ENCODE measurements around the gene ZNF655. TPM values are rescaled to one million over a fixed set of nuclear protein-coding genes. Genes with fewer than 3 reads are reported as not detected.
"Not testable (repeated sequence)": the region's sequence is repeated elsewhere in the genome, so short reads cannot be mapped to it uniquely, and the experiment has no call there.

Gene ZNF655
- total RNA-seq, result 100 to 1,000 TPM; 134 to 135 TPM
- total RNA-seq, result 157 to 256 reads per million in 2 donors

GRCh38 chr7:99558306-99559174, at the start of gene ZNF655:
TSS of gene ZNF655 (plus strand) at chr7:99558642. CDS start at chr7:99560560, 1,918 bp downstream.
- DNase-seq (peak; percentile 78 to 84 (median 79)), ATAC-seq (peak; percentile 79)
- peaks cover 27% of the 10 kb centered on the region for H3K4me1 Mint-ChIP-seq
- H3K36me3 Mint-ChIP-seq (ENCODE audit: low read depth), result peaks cover 11% of the 10 kb centered on the region
- no peaks in the 10 kb centered on the region for H3K27me3 Mint-ChIP-seq
- peak within 1 kb of the TSS; percentile 100 for H3K4me3 Mint-ChIP-seq
- peak within 1 kb of the TSS; percentile 100 for H3K27ac Mint-ChIP-seq
- H3K9me3 ChIP-seq (ENCODE audit: control insufficient read depth, low read length, poor library complexity, severe bottlenecking), result no peaks in the 10 kb centered on the region

GRCh38 chr7:99514050-99514449, 44.4 kb upstream of the ZNF655 start:
- ATAC-seq, result no peak
- no peaks in the 10 kb centered on the region for H3K27me3 Mint-ChIP-seq
- H3K27ac Mint-ChIP-seq, result no peak overlapping the region
- no peaks in the 10 kb centered on the region for H3K9me3 ChIP-seq (ENCODE audit: control insufficient read depth, low read length, poor library complexity, severe bottlenecking)
- no peak overlapping the region for H3K4me3 Mint-ChIP-seq
- H3K36me3 Mint-ChIP-seq (ENCODE audit: low read depth), result peaks cover 11% of the 10 kb centered on the region
- H3K4me1 Mint-ChIP-seq, result peaks cover 7% of the 10 kb centered on the region
- no peak for DNase-seq

- H3K9me3 ChIP-seq (ENCODE audit: control insufficient read depth, low read length, poor library complexity, severe bottlenecking), result no peaks in the 10 kb centered on the region
- no peaks in the 10 kb centered on the region for H3K27me3 Mint-ChIP-seq
- H3K4me3 Mint-ChIP-seq, result no peak overlapping the region
- H3K36me3 Mint-ChIP-seq (ENCODE audit: low read depth), result peaks cover 11% of the 10 kb centered on the region
- H3K27ac Mint-ChIP-seq, result no peak overlapping the region
- ATAC-seq (no peak), DNase-seq (no peak)
- H3K4me1 Mint-ChIP-seq, result peaks cover 3% of the 10 kb centered on the region
These were observed 37.0 kb upstream of the ZNF655 start for GRCh38 chr7:99521399-99521798.

- ATAC-seq, result no peak
- H3K4me3 Mint-ChIP-seq, result no peak overlapping the region
These were observed 32.6 kb upstream of the ZNF655 start for GRCh38 chr7:99525713-99526440.

GRCh38 chr7:99531354-99531765, 27.1 kb upstream of the ZNF655 start:
- no peaks in the 10 kb centered on the region for H3K4me1 Mint-ChIP-seq
- no peak overlapping the region for H3K27ac Mint-ChIP-seq
- no peak for ATAC-seq
- no peak for DNase-seq
- H3K27me3 Mint-ChIP-seq, result no peaks in the 10 kb centered on the region
- no peak overlapping the region for H3K4me3 Mint-ChIP-seq
- H3K36me3 Mint-ChIP-seq (ENCODE audit: low read depth), result peaks cover 7% of the 10 kb centered on the region
- peaks cover 14% of the 10 kb centered on the region for H3K9me3 ChIP-seq (ENCODE audit: control insufficient read depth, low read length, poor library complexity, severe bottlenecking)

More at GRCh38 chr7:99525713-99526440, 32.6 kb upstream of the ZNF655 start:
- no peak for DNase-seq
- Mint-ChIP-seq H3K36me3 (ENCODE audit: low read depth) (peaks cover 15% of the 10 kb centered on the region), H3K27ac (no peak overlapping the region), H3K4me1 (peaks cover 3% of the 10 kb centered on the region), H3K27me3 (no peaks in the 10 kb centered on the region)
- H3K9me3 ChIP-seq (ENCODE audit: control insufficient read depth, low read length, poor library complexity, severe bottlenecking), result peaks cover 2% of the 10 kb centered on the region

- H3K4me1 Mint-ChIP-seq, result no peaks in the 10 kb centered on the region
- DNase-seq (no peak), ATAC-seq (no peak)
- peaks cover 3% of the 10 kb centered on the region for H3K36me3 Mint-ChIP-seq (ENCODE audit: low read depth)
- no peak overlapping the region for H3K4me3 Mint-ChIP-seq
- H3K9me3 ChIP-seq (ENCODE audit: control insufficient read depth, low read length, poor library complexity, severe bottlenecking), result peaks cover 14% of the 10 kb centered on the region
- H3K27ac Mint-ChIP-seq, result no peak overlapping the region
- H3K27me3 Mint-ChIP-seq, result no peaks in the 10 kb centered on the region
These were observed 22.8 kb upstream of the ZNF655 start for GRCh38 chr7:99535667-99536066.

GRCh38 chr7:99539213-99539811, 19.1 kb upstream of the ZNF655 start:
- Mint-ChIP-seq H3K27me3 (no peaks in the 10 kb centered on the region), H3K4me1 (no peaks in the 10 kb centered on the region), H3K4me3 (no peak overlapping the region), H3K36me3 (ENCODE audit: low read depth) (no peaks in the 10 kb centered on the region), H3K27ac (no peak overlapping the region)
- DNase-seq, result no peak
- peaks cover 3% of the 10 kb centered on the region for H3K9me3 ChIP-seq (ENCODE audit: control insufficient read depth, low read length, poor library complexity, severe bottlenecking)
- no peak for ATAC-seq

- Mint-ChIP-seq H3K4me1 (no peaks in the 10 kb centered on the region), H3K27me3 (no peaks in the 10 kb centered on the region), H3K27ac (no peak overlapping the region), H3K4me3 (no peak overlapping the region), H3K36me3 (ENCODE audit: low read depth) (no peaks in the 10 kb centered on the region)
- H3K9me3 ChIP-seq (ENCODE audit: control insufficient read depth, low read length, poor library complexity, severe bottlenecking), result no peaks in the 10 kb centered on the region
- no peak for DNase-seq
- no peak for ATAC-seq
These were observed 17.9 kb upstream of the ZNF655 start for GRCh38 chr7:99540542-99540941.

GRCh38 chr7:99541212-99541611, 17.2 kb upstream of the ZNF655 start:
- no peak for ATAC-seq

GRCh38 chr7:99543081-99543671, 15.3 kb upstream of the ZNF655 start:
- Mint-ChIP-seq H3K4me3 (no peak overlapping the region), H3K27ac (no peak overlapping the region), H3K36me3 (ENCODE audit: low read depth) (no peaks in the 10 kb centered on the region), H3K4me1 (no peaks in the 10 kb centered on the region), H3K27me3 (no peaks in the 10 kb centered on the region)
- DNase-seq, result no peak
- H3K9me3 ChIP-seq (ENCODE audit: control insufficient read depth, low read length, poor library complexity, severe bottlenecking), result no peaks in the 10 kb centered on the region
- ATAC-seq, result no peak

More at GRCh38 chr7:99541212-99541611, 17.2 kb upstream of the ZNF655 start:
- H3K27ac Mint-ChIP-seq, result no peak overlapping the region
- no peaks in the 10 kb centered on the region for H3K9me3 ChIP-seq (ENCODE audit: control insufficient read depth, low read length, poor library complexity, severe bottlenecking)
- no peaks in the 10 kb centered on the region for H3K36me3 Mint-ChIP-seq (ENCODE audit: low read depth)
- no peak overlapping the region for H3K4me3 Mint-ChIP-seq
- no peaks in the 10 kb centered on the region for H3K4me1 Mint-ChIP-seq
- DNase-seq, result no peak
- H3K27me3 Mint-ChIP-seq, result no peaks in the 10 kb centered on the region

GRCh38 chr7:99543916-99544315, 14.5 kb upstream of the ZNF655 start:
- no peaks in the 10 kb centered on the region for H3K9me3 ChIP-seq (ENCODE audit: control insufficient read depth, low read length, poor library complexity, severe bottlenecking)
- no peak for ATAC-seq
- no peaks in the 10 kb centered on the region for H3K27me3 Mint-ChIP-seq
- H3K36me3 Mint-ChIP-seq (ENCODE audit: low read depth), result no peaks in the 10 kb centered on the region
- H3K4me3 Mint-ChIP-seq, result no peak overlapping the region
- H3K4me1 Mint-ChIP-seq, result no peaks in the 10 kb centered on the region
- H3K27ac Mint-ChIP-seq, result no peak overlapping the region
- DNase-seq, result no peak

- H3K27me3 Mint-ChIP-seq; H3K36me3 Mint-ChIP-seq (ENCODE audit: low read depth); H3K9me3 ChIP-seq (ENCODE audit: control insufficient read depth, low read length, poor library complexity, severe bottlenecking); H3K4me3 Mint-ChIP-seq; ATAC-seq; H3K4me1 Mint-ChIP-seq; DNase-seq: not testable (repeated sequence)
- peak overlapping the region; percentile 41 for H3K27ac Mint-ChIP-seq
These were observed 13.1 kb upstream of the ZNF655 start for GRCh38 chr7:99545308-99545707.

- not testable (repeated sequence) for ATAC-seq; H3K27me3 Mint-ChIP-seq; H3K27ac Mint-ChIP-seq; DNase-seq; H3K36me3 Mint-ChIP-seq (ENCODE audit: low read depth); H3K9me3 ChIP-seq (ENCODE audit: control insufficient read depth, low read length, poor library complexity, severe bottlenecking); H3K4me3 Mint-ChIP-seq
- peaks cover 20% of the 10 kb centered on the region for H3K4me1 Mint-ChIP-seq
These were observed 8.9 kb upstream of the ZNF655 start for GRCh38 chr7:99549545-99549944.

All from T-helper 17 cell (primary cell).